ENCODE data around the gene PIGBOS1.
A peak's percentile ranks its signal among the peaks of the same experiment; 100 is the strongest.

Gene PIGBOS1

DNA sequence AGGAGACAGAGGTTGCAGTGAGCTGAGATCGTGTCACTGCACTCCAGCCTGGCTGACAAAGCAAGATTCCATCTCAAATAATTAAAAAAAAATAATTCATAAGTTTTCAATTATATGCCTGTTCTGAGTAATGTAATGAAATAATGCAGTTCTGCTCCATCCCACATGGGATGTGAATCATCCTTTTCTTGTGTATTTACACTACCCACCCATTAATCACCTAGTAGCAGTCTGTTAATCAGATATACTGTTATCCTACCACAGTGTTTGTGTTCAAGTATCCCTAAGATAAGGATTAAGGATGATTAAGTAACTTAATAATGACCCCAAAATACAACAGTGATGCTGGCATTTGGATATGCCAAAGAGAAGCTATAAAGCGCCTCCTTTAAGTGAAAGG lies 38.9 kb upstream of the PIGBOS1 start:
- TF ChIP-seq, protein P1, sequence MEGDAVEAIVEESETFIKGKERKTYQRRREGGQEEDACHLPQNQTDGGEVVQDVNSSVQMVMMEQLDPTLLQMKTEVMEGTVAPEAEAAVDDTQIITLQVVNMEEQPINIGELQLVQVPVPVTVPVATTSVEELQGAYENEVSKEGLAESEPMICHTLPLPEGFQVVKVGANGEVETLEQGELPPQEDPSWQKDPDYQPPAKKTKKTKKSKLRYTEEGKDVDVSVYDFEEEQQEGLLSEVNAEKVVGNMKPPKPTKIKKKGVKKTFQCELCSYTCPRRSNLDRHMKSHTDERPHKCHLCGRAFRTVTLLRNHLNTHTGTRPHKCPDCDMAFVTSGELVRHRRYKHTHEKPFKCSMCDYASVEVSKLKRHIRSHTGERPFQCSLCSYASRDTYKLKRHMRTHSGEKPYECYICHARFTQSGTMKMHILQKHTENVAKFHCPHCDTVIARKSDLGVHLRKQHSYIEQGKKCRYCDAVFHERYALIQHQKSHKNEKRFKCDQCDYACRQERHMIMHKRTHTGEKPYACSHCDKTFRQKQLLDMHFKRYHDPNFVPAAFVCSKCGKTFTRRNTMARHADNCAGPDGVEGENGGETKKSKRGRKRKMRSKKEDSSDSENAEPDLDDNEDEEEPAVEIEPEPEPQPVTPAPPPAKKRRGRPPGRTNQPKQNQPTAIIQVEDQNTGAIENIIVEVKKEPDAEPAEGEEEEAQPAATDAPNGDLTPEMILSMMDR (IDR thresholded peaks at IDR 0.05; ENCODE audit: control insufficient read depth, insufficient read depth, low read depth, low read length, missing control alignments), result no peak
- H3K4me3 ChIP-seq (ENCODE audit: control insufficient read depth, low read depth, low read length), result no peak overlapping the region
- peak; percentile 20 for DNase-seq (ENCODE audit: low read depth)

DNA sequence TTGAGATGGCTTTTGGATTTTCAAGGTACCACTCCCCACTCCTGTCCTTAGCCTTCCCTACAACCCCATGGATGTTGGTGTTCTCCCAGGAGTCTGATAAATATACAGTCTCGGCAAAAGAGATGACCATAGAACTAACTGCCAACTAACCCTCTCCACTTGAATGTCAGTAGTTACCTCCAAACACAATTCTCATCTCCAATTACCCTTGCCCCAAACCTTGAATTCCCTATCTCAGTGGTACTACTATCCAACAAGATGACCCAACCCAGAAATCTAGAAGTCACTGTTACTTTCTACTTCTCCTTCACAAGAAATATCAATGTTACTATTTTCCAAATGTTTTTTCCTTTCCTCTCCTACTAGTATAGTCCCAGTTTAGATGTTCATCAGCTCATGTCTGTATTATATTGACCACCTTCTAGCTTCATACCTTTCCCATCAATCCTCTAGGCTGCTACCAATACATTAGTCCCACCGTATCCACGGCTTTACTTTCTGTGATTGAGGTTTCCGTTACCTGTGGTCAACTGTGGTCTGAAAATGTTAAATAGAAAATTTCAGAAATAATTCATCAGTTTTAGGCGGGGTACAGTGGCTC lies 38.2 kb upstream of the PIGBOS1 start:
- no peak overlapping the region for H3K4me3 ChIP-seq (ENCODE audit: control insufficient read depth, low read depth, low read length)
- DNase-seq (ENCODE audit: low read depth), result no peak
- TF ChIP-seq, protein P1 (IDR thresholded peaks at IDR 0.05; ENCODE audit: control insufficient read depth, insufficient read depth, low read depth, low read length, missing control alignments), result no peak

DNA sequence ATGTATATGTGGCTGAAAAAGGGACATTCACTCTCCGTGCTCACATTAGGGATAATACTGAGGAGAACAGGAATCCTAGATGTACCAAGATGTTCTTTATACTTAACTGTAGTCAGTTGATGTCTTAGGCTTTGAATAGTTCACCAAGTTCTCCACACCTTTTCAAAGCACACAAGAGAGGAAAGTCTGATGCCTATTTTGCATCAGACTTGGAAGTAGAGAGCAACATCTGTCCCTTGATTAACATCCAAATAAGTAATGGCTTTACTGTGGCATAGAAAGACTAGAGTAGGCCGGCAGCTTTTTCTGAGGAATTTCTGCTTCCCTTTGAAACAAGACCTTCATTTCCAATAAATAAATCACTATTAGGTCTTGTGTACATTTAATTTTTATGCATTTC lies 34.1 kb upstream of the PIGBOS1 start:
- DNase-seq (ENCODE audit: low read depth), result no peak
- H3K4me3 ChIP-seq (ENCODE audit: control insufficient read depth, low read depth, low read length), result no peak overlapping the region
- TF ChIP-seq, protein P1 (IDR thresholded peaks at IDR 0.05; ENCODE audit: control insufficient read depth, insufficient read depth, low read depth, low read length, missing control alignments), result no peak

DNA sequence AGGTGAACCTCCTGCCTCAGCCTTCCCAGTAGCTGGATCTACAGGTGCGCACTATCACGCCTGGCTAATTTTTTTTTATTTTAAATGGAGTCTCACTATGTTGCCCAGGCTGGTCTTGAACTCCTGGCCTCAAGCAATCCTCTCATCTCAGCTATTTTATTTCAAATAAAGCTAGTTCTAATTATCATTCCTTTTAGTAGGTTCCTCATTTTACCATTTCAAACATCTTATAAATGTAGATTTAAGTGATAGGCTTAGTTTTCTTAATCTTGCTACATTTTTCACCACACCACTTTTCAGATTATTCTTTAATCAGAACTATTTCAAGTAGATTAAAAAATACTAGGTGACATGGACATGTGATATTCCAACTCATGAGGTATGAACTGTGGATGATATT lies 30.4 kb upstream of the PIGBOS1 start:
- no peak for DNase-seq (ENCODE audit: low read depth)
- H3K4me3 ChIP-seq (ENCODE audit: control insufficient read depth, low read depth, low read length), result no peak overlapping the region
- TF ChIP-seq, protein P1 (IDR thresholded peaks at IDR 0.05; ENCODE audit: control insufficient read depth, insufficient read depth, low read depth, low read length, missing control alignments), result no peak

DNA sequence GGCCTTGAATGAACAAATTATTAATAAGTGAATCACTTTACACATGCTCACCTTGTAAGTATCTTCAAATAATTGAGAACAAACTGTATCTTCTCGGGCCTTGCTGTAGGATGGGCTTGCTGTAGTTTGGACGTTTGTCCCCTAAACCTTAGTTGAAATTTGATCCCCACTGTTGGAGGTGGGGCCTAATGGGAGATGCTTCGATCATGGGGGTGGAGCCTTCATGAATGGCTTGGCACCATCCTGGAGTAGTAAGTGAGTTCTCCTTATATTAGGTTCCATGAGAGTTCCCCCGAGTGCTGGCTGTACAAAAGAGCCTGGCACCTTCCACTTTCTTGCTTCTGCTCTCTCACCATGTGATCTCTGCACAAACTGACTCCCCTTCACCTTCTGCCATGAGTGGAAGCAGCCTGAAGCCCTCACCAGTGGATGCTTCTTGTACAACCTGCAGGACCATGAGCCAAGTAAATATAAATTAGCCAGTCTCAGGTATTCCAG lies 29.4 kb upstream of the PIGBOS1 start:
- no peak overlapping the region for H3K4me3 ChIP-seq (ENCODE audit: control insufficient read depth, low read depth, low read length)
- TF ChIP-seq, protein P1 (IDR thresholded peaks at IDR 0.05; ENCODE audit: control insufficient read depth, insufficient read depth, low read depth, low read length, missing control alignments), result no peak
- DNase-seq (ENCODE audit: low read depth), result no peak

DNA sequence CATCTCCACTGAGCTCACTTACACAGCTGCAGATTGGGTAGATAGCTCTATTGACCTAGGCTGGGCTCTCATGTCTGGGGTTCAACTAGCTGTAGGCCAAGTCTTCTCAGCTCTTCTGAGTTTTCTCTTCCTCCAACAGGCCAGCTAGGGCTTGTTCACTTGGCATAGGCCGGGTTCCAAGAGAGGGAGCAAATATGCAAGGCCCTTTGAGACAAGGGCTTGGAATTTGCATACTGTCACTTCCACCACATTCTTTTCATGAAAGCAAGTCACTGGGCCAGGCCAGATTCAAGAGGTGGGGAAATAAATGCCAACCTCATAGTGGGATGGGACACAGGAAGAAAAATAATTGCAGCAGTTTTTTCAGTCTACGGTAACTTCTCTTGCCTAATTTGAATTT lies 25.3 kb upstream of the PIGBOS1 start:
- DNase-seq (ENCODE audit: low read depth), result no peak
- H3K4me3 ChIP-seq (ENCODE audit: control insufficient read depth, low read depth, low read length), result no peak overlapping the region

More for the DNA sequence above, 25.3 kb upstream of the PIGBOS1 start:
- TF ChIP-seq, protein P1 (IDR thresholded peaks at IDR 0.05; ENCODE audit: control insufficient read depth, insufficient read depth, low read depth, low read length, missing control alignments), result no peak

Measured in AG09309 (cell line).